Measurements from ENCODE around the gene PDE4B.

GRCh38 chr1:66135161-66135560 is 342.5 kb downstream of the PDE4B start:
- TF ChIP-seq CTCF (IDR thresholded peaks at IDR 0.05) (no peak), POLR2A (IDR thresholded peaks at IDR 0.05) (no peak), POLR2AphosphoS5 (IDR thresholded peaks at IDR 0.05) (no peak), EP300 (IDR thresholded peaks at IDR 0.05) (no peak)

Data from sigmoid colon (tissue), 4 donors.